Measurements from ENCODE around the gene PRRT1. TPM values are rescaled to one million over a fixed set of nuclear protein-coding genes. Genes with fewer than 3 reads are reported as not detected.
"Not testable (repeated sequence)": the region's sequence is repeated elsewhere in the genome, so short reads cannot be mapped to it uniquely, and the experiment has no call there.

Gene PRRT1
- total RNA-seq, 2 donors from 2014 or later: 2.6 to 3.6 TPM

DNA sequence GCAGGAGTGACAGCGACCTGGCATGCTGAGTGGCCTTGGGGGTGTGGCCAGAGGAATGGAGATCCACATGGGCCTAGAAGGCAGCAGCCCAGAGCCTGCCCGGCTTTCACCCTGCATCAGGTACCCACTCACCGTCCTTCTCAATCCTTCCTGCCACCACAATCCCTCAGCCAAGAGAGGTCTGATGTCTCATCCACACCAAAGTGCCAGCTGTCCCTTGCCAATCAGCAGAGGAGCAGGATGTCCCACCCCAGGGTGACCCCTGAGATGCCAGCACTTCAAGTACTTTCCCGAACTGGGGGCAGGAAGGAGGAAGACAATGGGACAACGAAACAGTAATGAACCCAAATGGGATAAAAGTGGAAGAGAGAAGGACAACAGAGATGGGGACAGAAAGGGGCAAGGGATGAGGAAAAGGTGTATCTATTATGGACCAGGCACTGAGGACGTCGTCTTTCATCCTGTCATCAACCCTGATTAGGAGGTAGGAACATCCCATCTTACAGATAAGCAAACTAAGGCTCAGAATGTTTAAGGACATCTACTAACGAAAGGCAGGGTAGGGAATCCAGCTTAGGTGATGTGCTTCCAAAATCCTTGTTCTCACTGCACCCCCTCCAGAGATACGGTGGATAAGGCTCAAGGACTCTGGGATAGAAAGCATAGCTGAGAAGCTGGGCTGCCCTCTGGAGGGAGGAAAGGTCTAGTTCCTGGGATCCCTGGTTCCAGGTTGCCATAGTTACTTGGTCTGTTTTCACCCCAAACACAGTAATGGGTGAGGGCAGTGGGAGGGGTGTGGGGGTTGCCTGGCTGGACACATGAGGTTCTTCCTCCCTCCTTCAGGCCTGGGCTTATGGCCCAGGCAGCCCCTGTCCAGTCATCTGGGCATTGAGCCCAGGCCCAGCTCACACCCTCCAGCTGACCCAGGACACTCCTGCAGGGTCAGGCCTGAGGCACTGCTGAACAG is 38.1 kb downstream of the PRRT1 start:
- intact Hi-C loops (cut with DNase I): no loop called here

DNA sequence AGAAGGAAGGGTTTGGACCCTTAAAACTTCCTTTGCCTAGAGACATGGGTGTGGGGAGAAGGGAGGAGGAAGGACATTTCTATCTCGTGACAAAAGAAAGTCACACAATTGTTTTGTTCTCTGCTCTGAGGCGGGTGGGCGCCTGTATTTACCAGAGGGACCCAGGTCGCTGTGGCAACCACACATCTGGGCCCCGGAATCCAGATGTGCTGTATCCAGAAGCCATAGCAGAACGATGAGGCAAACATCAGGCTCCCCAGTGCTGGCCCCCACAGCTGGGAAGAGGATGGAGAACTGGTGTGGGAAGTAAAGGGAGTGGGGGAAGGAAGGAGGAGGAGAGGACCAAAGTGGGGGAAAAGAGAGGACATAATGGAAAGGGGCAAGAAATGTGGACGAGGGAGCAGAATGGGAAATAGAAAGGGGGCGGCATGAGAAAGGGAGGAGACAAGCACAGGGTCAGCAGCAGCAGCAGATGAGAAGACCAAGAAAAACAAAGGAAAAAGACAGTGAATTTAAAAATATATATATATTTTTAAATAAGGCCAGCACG is 39.2 kb downstream of the PRRT1 start:
- intact Hi-C loops (cut with DNase I): no loop called here
- no peak for DNase-seq (ENCODE audit: low spot score)

More for the DNA sequence above, 38.1 kb downstream of the PRRT1 start:
- peak; percentile 97 for DNase-seq (ENCODE audit: low spot score)

DNA sequence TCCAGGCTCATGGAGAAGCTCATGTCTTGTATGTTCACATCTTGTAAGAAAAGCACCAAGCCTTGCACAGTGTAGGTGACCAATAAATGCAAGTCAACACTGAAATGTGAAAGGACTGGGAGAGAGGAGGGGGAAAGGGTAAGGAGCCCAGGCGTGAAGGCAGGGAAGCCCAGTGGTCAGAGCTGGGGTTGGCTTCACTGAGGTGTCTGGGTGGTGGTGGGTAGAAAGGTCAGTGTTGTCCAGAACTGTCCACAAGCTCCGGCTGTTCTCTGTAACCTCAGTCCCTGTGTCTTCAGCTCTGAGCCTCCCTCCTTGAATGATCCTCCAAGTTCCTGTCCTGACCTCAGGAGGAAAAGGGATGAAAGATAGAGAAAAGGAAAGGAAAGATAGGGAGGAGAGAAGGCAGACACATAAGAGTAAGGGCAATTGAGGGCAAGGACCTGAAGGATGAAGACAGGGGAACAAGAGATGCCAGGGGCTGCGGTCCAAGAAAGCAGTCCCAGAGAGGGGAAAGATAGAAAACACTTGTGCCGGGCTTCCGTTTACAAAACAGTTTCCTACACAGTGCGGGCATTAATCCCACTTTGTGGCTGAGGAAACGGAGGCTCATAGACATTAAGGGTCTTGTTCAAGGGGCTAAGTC is 40.2 kb downstream of the PRRT1 start:
- no peak for DNase-seq (ENCODE audit: low spot score)
- intact Hi-C loops (cut with DNase I): no loop called here

DNA sequence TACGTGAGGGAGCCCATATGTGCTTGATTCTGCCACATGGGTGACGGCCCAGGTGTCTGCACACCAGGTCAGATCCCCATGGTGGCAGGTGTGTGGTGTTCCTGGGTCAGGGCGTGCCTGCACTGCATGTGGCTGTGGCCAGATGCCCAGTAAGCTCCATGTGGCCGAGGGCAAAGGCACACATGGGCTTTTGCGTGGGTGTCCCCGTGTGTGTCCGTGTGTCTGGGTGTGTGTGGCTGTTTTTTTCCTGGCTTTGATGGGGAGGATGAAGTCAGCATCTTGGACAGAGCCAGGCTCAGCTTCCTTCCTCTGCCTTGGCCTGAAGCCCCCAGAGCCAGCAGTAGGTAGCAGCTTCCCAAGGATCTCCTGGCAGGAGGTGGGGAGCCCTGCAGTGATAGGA is 41.1 kb downstream of the PRRT1 start:
- intact Hi-C loops (cut with DNase I): no loop called here
- no peak for DNase-seq (ENCODE audit: low spot score)

DNA sequence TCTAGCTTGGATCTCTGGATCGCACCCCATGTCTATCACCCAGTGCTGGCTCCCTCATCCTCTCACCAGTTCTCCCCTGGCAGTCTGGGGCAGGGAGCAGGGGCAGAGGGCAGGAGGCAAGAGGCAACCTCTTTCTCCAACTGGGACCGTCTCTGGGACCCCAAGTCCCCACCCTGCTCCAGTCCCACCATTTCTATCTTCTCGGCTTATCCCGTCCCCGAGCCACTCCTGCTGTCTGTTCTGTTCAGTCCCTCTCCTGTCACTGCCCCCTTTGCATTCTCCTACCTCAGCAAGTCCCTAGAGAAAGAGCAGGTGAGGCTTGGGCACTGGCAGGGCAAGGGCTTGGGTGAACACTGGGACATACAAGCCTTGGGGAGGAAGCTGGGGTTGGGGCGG is 42.0 kb downstream of the PRRT1 start:
- no peak for DNase-seq (ENCODE audit: low spot score)
- intact Hi-C loops (cut with DNase I): no loop called here

DNA sequence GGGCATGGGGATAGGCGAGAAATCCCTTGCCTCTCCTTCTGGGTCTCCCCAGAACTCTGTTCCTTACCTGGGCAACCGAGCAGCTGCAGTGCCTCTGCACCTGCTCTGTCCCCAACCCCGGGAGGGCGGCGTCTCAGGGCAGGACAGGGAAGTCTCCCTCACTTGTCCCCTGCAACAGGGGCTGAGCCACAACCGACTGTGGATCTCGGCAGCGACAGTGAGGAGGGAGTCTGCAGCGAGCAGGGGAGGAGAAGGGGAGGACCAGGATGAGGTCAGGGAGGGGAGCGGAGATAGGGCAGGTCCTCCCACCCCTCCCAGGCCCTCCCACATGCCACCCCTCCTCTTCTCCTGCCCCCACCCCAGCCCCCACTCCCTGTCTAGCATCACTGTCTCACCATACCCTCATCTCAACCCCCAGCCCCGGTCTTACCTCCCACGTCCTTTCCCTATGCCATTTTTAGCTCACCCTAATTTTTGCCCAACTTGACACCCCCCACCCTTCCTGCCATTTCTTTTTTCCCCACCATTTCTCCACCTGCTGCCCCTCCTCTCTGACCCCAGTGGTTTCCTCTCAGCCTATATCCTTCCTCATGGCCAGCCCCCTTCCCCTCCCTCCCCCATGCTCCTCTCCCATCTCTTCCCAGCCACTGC is 42.5 kb downstream of the PRRT1 start, which contains the start of gene TNXB:
TNXB (minus strand) TSS at position 225 of the 651 bp plus-strand sequence. CDS start 11,140 bp downstream, outside the sequence.
- DNase-seq (ENCODE audit: low spot score): no peak
- intact Hi-C loops (cut with DNase I): no loop called here

DNA sequence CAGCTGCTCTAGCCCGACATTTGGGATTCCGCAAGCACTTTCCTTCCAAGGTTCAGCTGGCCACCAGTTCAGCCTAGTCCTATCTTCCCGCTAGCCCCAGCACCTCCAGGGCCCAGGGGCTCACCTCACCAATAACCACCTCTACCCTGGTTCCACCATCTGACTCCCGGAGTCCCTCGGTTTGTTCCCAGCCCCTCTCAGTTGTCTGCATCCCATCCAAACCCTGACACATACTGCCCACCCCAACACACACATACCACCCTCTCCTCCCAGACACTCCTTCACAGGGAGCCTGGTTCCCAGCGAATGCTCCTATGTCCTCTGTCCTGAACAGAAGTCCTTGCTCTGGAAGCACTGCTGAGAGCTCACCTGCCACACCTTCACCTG is 43.0 kb downstream of the PRRT1 start:
- intact Hi-C loops (cut with DNase I): no loop called here
- no peak for DNase-seq (ENCODE audit: low spot score)

DNA sequence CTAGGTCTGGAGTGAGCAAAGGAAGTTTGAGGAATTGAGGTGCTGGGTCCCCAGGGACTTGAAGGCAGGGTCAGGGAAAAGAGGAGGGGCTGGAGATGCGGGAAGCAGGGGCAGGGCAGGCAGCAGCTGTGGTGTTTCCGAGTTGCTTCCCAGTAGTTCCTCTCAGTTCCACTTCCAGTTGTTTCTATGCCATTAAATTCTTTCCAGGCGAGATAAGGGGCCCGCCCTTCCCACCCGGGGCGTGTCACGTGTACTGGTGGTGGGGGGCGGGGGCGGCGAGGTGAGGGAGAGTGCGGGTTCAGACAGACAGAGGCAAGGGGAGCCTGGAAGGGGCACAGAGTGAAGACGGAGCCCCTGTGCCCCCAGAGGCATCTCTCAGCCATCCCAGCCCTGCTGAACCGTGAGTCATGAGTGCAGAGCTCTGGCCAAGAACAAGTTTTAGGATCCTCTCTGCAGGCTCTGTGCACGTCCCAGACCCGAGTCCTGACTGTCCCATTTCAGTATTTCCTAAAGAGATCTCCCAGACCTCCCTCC is 43.6 kb downstream of the PRRT1 start:
- DNase-seq (ENCODE audit: low spot score): peak; percentile 89
- intact Hi-C loops (cut with DNase I): no loop called here

DNA sequence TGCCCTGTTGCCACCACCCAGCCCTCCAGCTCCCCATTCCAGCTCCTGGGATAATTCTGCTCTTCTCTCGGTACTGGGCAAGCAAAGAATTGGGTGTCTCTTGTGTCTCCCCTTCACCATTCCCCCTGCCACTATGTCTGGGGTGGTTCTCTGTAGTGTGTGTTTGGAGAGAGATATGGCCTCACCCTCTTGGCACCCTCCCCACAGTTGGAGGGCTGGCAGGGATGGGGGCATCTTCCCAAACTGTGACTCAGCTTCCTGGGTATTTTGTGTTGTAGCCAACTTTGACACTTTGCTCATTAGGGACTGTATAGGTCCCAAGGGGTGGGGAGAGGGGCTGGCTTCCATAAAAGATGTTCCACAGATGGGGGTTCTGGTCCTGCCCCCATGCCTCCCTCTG is 44.3 kb downstream of the PRRT1 start:
- no peak for DNase-seq (ENCODE audit: low spot score)
- intact Hi-C loops (cut with DNase I): no loop called here

DNA sequence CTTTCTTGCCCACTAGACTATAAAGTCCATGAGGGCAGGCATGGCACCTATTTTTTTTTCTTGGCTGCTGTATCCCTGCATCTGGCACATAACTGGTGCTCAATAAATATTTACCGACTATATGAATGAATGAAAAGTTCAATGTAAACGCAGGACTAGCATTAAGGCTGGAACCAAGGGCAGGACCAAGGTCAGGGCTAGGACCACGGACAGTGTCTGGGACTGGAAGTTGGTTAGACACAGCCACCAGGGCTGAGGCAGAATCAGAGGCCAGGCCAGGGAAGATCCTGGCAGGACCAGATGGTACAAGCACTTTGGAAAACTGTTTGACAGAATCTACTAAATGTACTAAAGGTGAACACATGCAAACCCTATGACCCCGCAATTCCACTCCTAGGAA is 46.3 kb downstream of the PRRT1 start:
- intact Hi-C loops (cut with DNase I): no loop called here
- DNase-seq (ENCODE audit: low spot score): no peak

DNA sequence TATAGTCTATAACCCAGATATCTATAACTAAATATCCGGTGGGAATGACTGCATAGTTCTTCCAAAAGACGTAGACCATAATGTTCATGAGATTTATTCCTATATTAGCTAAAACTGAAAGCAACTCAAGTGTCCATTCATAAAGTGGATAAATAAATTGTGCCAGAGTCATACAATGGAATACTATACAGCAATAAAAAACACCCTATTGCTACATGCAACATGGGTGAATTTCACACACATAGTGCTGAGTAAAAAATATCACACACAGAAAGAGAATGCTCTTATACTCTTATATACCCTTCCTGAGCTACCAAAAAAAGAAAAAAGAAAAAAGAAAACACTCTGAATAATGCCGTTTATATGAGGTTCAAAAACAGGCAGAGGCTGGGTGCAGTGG is 49.5 kb downstream of the PRRT1 start:
- no peak for DNase-seq (ENCODE audit: low spot score)
- intact Hi-C loops (cut with DNase I): no loop called here

DNA sequence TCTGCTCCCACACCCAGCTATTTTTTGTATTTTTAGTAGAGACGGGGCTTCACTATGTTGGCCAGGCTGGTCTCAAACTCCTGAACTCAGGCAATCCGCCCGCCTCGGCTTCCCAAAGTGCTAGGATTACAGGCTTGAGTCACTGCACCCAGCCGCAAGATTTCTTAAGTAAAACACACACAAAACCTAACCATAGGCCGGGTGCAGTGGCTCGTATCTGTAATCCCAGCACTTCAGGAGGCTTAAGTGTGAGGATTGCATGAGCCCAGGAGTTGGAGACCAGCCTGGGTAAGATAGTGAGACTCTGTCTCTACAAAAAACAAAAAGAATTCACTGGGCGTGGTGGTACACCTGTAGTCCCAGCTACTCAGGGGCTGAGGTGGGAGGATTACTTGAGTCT is 51.5 kb downstream of the PRRT1 start:
- intact Hi-C loops (cut with DNase I); DNase-seq (ENCODE audit: low spot score): not testable (repeated sequence)

Small RNAs within 50 kb of the gene (microRNA-seq; reads per million reads assigned to microRNA genes)
- gene MIR6721 (ENCODE audit: borderline microRNAs expressed in 2 of 2) (0.78 to 1.9 reads per million in 2 donors), gene MIR6833 (ENCODE audit: borderline microRNAs expressed in 2 of 2) (0 to 0.26 reads per million in 2 donors)

Other genes with a start within 250 kb of the PRRT1 start
- gene ZBTB12, start 249.9 kb downstream of the PRRT1 start, total RNA-seq: 1 to 10 TPM; 3.6 to 4.2 TPM
- gene C2, start 224.2 kb downstream of the PRRT1 start, total RNA-seq: 10 to 100 TPM; 14.0 to 59.6 TPM
- 10 to 100 TPM; 35.8 to 83.3 TPM for gene CFB, start 205.8 kb downstream of the PRRT1 start, total RNA-seq
- gene NELFE, start 193.0 kb downstream of the PRRT1 start, total RNA-seq: 10 to 100 TPM; 41.6 to 52.0 TPM
- gene SKIC2, start 192.8 kb downstream of the PRRT1 start, total RNA-seq: 10 to 100 TPM; 41.6 to 42.9 TPM
- gene DXO, start 179.8 kb downstream of the PRRT1 start, total RNA-seq: 10 to 100 TPM; 14.5 to 15.5 TPM
- gene C4A, start 169.9 kb downstream of the PRRT1 start, total RNA-seq: 10 to 100 TPM; 27.5 to 51.7 TPM
- 100 to 1,000 TPM in 1 of 2 donors, 10 to 100 TPM in 1; 45.4 to 121 TPM for gene C4B, start 137.1 kb downstream of the PRRT1 start, total RNA-seq
- gene CYP21A2, start 113.5 kb downstream of the PRRT1 start, total RNA-seq: 1 to 10 TPM in 1 of 2 donors, under 1 TPM in 1; 0.56 to 2.5 TPM
- gene TNXB, start 42.6 kb downstream of the PRRT1 start, total RNA-seq: 100 to 1,000 TPM; 189 to 407 TPM
- 10 to 100 TPM; 39.0 to 63.1 TPM for gene ATF6B, start 23.7 kb downstream of the PRRT1 start, total RNA-seq
- gene FKBPL, start 21.7 kb downstream of the PRRT1 start, total RNA-seq: 1 to 10 TPM; 2.0 to 2.8 TPM
- gene PPT2, start 2.2 kb upstream of the PRRT1 start, total RNA-seq: 10 to 100 TPM; 14.2 to 18.4 TPM
- gene EGFL8, start 12.7 kb upstream of the PRRT1 start, total RNA-seq: 10 to 100 TPM; 16.9 to 19.2 TPM
- gene AGPAT1, start 24.1 kb upstream of the PRRT1 start, total RNA-seq: 10 to 100 TPM; 42.0 to 53.3 TPM
- 10 to 100 TPM; 43.2 to 46.7 TPM for gene RNF5, start 26.5 kb upstream of the PRRT1 start, total RNA-seq
- gene AGER, start 32.3 kb upstream of the PRRT1 start, total RNA-seq: 1 to 10 TPM; 4.6 to 7.3 TPM
- 10 to 100 TPM; 49.4 to 53.1 TPM for gene PBX2, start 38.3 kb upstream of the PRRT1 start, total RNA-seq
- 10 to 100 TPM; 15.4 to 22.1 TPM for gene GPSM3, start 40.7 kb upstream of the PRRT1 start, total RNA-seq
- 10 to 100 TPM; 17.3 to 24.1 TPM for gene NOTCH4, start 72.1 kb upstream of the PRRT1 start, total RNA-seq
- not detected for gene TSBP1, start 220.0 kb upstream of the PRRT1 start, total RNA-seq

Measured in posterior vena cava (tissue), 2 donors.